Stimulated activated CD4-positive, alpha-beta T cell treated with anti-CD3 and anti-CD28 coated beads, Interleukin-12 subunit alpha, Interleukin-12 subunit beta, amount 100 ng/mL, for 24 hours (primary cell): Measurements from ENCODE around the gene ETDC.

Experiments used
- DNase-seq, 2 experiments: peaks; one replicate each; pipeline ENCODE4 v3.0.0-alpha.2; 2020; ENCODE audit warnings: low read depth in 2 of 2

Gene ETDC

DNA sequence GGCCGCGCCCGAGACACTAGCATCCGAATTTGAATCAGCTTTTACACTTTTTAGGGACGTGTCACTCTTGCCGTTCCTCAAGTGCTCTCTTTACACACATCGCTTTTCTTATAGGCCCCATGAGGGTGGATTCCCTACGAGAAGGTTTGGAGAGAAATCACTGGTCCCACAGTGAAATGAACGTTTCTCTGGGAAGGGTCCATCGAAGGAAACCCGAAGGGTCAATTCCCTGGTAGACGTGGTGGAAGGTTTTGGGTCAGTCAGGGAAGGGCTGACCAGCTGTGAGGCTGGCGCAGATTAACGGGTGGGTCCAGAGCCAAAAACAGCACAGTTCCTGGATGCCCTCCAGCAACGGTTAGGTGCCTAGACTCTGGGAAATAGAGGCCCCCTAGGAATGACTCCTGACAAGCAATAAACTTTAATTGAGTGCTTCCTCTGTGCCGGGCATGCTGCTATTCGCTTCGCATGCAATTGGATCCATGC is 35.9 kb downstream of the ETDC start:
- no peak for DNase-seq

DNA sequence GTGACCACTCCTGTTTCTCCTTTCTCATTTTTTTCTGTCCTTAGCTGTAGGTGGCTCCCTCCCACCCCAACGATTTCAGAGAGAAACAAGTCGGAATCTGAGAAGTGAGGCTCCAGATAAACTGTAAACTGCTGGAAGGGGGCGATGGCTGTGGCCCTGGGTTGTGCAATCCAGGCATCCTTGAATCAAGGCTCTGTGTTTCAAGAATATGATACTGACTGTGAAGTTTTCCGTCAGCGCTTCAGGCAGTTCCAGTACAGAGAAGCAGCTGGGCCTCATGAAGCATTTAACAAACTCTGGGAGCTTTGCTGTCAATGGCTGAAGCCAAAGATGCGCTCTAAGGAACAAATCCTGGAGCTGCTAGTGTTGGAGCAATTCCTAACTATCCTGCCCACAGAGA is 37.7 kb downstream of the ETDC start:
- no peak for DNase-seq

DNA sequence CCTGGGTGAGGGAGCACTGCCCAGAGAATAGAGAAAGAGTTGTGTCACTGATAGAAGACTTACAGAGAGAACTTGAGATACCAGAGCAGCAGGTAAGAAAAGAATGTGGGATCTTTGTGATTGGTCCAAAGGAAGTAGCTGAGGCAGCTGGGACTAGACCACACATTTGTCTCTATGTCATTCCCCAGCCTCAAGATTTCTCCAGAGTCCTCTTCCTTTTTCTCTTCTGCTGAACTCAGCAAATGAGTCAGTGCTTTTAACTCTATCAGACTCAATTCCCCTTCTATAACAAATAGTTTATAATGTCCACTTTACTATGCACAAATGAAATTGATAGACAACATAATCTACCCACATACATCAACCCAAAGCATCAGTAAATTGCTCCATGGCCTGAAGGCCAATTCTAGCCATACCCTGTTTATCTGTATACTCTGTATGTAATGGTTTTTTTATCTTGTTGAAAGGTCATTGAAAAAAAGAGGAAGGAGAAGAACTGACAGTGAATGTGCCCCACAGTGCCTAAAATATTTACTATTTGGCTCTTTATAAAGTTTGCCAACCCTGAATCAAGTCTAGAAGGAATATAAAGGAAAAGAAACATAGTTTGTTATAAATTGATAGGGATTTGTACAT is 38.2 kb downstream of the ETDC start:
- no peak for DNase-seq

DNA sequence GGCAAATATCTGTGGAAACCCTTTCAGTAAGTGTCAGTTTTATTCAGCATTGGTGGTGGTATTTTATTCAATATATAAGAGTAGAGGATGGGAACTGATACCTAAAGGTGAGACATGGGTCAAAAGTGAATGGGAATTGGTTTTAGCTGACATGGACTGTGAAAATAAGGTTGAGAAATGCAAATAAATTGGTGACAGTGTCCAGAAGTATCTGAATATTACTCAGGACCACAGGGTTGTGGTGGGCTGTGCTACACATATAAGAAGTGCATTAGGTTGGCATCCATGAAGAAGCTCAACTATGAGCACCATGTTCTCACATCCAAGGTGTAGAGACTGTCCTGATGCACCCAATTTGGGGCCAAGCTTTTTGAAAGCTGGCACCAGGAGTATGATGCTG is 45.0 kb downstream of the ETDC start:
- no peak for DNase-seq
